ENCODE data around the gene LYZL2. TPM values are rescaled to one million over a fixed set of nuclear protein-coding genes. Genes with fewer than 3 reads are reported as not detected.

The LYZL2 gene
- total RNA-seq, 1 donor from 2014 or later: not detected

DNA sequence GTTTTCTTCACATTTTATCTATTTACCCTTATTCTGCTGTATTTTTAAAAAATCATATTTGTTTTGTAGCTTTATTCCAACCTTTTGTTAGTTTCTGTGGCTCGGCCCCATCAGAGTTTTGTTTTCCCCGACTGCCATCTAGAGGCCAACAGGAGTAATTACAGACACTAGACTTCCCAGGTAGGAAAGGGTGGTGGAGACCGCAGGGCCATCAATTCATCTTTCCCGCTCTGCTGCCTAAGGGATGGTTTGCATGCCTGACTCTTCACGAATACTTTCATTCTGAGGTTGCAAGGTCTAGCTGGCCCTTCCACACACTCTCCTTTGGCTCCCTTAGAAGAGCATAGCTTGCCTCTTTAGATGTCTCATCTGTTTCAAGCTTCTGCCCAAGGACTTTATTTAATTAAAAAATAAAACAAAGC lies 38.3 kb downstream of the LYZL2 start:
- DNase-seq: peak; percentile 39

DNA sequence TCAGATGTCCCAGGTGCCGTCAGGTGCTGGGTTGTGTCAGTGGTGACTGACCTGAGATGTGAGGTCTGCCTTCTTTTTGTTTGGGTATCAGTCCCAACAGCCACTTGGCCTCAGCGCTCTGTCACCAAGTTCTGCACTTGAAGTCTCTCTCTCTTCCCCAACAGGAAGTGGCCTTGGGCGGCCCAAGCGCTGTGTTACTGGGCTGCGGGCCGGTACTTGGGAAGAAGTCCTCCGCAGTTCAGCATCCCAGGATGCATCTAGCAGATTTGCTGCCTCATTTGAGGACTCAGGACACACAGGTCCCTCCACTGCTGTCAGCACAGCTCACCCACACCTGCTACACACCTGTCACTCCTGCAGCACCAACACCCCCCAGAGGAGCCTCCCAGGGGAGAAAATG lies 40.1 kb downstream of the LYZL2 start:
- no peak for DNase-seq

DNA sequence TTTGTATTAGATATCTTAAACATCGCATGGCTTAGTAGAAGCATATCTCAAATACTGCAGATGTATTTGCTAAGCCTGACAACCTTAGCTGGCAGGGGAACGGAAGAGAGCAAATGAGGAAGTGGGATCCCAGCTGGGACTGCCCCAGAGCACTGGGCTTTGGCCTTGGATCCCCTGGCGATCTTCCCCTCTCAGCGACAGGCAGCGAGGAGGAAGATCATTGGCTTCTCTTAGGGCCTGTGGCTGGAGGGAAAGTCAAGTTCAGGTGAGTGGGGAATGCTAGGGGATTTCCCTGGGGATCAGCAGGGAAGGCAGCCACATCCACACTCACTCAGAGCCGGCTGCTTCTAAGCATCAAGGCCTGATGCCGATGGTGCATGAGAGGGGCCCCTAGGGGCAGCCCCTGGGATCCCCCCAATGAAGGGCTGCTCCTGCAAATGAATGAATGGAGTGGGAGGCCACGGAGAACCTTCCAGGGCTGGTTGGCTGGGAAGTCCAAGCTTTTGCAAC lies 42.0 kb downstream of the LYZL2 start:
- no peak for DNase-seq

DNA sequence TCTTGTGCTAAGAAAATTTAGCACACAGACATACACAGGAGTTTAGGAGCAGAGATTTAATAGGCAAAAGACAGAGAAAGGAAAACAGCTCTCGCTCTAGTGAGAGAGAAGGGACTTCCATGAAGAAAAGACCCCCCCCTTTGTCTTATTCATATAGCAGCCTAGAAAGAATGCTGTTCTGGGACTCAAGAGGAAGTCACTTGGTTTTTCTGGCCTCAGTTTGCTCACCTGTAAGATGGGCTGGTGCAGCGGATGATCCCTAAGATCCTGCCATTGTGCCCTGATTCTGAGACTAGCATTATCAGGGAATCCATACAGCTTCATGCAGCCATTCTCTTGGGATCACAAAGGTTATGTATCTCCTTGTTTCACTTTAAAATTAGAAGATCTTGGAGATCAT lies 42.7 kb downstream of the LYZL2 start:
- no peak for DNase-seq

DNA sequence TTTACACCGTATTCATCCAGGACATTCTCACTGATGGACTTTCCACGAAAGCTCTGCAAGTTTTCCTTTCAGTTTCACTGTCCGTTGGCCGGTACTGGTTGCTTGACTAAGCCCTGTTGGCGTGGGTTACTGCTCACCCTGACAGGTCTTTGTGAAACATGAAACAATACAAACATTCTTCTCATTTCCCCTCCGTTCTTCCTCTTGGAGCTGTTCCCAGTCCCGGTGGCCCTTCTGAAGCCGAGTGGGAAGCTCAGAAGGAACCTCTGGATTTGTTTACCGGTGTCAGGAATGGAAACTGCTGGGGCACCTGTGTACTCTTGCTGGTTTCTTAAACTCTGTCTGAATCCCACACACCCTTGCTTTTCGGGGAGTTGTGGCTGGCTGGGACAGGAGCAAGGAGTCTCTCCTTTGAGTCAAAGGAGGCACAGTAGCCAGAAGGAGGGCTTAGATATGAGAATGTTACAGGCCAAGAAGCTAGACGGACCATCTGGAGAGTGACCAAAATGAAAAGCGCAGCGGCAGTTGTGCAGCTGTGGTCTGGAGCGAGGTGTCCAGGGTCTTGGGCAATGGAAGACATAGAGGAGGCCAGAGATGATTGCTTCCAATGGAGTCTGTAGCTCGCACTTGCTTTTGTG lies 45.7 kb downstream of the LYZL2 start:
- DNase-seq: peak; percentile 44

DNA sequence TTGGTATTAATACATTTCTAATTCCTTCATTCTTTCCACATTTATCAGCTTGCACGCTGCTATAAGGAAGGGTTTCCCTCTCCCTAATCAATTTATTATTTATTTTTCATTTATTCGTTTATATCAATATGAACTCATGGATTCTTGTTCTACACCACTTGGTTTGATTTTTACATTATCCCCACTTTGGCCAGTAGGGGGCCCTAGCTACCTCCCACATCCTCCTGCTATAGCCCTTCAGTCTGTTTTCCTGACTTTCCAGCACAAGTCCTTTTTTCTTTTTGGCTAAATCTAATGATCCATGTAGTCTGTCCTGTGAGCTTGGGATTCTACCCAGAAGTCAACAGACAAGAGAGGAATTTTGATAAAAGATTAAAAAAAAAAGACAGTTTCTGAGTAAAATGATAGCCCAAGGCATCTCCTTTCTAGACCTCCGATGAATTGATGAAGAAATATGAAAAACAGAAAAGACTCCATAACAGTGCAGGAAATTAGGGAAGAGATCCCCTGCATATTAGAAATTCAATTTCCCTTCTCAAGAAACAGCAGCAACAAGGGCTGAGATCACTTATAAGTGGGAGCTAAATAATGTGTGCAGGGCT lies 47.7 kb downstream of the LYZL2 start:
- DNase-seq: no peak

DNA sequence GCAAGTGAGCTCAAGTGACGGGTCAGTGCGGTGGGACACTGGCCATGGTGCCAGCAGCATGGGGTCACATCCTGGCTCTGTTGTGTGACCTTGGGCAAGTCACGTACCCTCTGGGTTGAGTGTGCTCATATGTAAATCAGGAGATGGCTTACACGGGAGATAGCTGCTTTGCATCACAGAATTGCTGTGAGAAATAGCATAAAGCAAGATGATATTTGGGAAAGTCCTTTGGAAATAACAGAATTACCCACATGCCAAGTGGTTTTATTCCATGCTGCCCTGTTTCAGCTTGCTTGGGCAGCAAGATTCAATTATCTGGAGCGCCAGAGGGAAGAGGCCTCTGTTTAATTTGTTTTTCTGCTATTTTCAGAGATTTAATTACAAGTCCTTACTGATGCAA lies 48.9 kb downstream of the LYZL2 start:
- no peak for DNase-seq

DNA sequence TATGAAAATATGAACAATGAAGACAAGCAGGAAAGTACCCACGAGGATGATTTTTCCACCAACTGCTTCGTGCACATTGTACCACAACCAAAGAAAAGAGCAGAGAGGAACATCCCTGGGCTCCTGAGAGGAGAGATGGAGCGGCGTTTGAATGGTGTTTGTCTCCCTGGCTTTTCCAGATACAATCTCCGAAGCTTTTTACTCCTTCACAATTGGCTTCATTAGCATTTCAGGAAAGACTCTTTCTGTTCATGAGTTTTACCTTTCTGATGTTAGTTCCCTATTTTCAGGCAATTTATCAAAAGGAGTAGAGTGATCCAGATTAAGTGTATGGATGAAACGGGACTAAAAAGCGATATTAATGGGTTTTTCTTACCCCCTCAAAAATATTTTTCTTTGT lies 49.3 kb downstream of the LYZL2 start:
- DNase-seq: no peak

DNA sequence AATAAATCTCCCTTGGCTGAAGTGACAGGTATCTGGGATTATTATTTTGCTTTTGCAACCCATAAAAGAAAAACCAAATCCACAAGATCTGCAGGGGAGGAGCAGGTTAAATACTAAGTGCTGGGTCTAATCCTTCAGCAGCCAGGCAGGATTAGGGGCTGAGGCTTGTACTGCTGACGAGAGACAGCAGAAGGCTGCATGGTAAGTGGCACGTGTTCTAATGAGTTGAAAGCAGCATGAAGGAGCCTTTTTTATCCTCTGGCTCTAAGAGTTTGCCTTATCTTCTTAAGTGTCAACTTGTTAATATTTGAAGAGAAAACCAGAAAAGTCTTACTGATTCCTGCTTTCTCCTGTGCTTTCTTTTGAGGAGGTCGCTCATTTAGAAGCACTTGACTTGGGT lies 50.0 kb downstream of the LYZL2 start:
- no peak for DNase-seq

DNA sequence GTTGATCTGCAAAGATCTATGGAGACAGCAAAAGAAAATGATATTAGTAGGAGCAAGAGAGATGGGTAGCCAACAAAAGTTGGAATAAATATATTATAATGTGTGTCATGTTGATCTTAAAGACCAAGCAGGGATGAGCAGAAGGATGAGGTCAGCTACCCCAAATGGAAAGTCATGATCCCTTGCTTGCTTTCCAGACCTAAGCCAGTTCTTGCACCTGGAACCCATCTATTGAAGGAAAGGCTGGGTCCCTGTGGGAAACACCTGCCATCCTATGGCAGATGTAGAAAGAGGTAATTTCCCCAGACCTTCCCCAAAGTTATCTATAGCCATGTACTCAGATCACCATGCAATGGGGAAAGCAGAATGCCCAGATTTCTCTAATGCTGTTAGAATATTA lies 52.5 kb downstream of the LYZL2 start:
- DNase-seq: peak; percentile 32

DNA sequence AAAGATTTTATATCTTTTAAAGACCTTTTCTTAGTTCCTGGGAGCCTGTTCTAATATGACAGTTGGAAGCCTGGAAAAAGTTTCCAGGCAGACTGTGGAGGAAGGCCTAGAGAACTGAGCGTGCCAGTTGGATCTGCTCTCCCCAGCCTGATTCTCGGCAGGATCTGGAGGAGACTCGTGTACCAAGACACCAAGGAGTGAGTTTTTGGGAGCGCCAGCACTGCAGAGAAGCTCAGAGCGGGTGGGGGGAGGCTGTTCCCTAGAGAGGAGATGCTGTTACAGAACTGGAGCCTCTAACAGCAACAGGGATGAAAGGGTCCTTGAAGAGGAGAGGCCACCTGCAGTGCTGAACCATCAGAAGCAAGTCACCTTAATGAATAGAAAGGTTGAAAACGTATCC lies 52.9 kb downstream of the LYZL2 start:
- DNase-seq: no peak

DNA sequence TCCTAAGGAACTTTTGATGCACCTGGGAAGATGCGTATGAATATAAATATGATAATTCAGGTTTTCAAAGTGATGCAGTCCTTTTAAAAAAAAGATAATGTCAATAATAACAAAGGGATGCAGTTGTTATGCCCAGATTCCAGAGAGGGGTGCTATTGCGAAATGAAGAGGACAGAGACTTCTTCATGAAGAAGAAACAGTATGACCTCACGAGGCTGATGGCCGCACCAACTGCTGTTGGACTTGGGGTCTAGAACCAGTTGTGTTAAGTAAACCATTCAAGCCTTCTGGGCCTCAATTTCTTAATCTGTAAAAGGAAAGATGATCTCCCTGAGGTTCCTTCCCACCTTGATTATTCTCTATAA lies 55.1 kb downstream of the LYZL2 start:
- DNase-seq: no peak

DNA sequence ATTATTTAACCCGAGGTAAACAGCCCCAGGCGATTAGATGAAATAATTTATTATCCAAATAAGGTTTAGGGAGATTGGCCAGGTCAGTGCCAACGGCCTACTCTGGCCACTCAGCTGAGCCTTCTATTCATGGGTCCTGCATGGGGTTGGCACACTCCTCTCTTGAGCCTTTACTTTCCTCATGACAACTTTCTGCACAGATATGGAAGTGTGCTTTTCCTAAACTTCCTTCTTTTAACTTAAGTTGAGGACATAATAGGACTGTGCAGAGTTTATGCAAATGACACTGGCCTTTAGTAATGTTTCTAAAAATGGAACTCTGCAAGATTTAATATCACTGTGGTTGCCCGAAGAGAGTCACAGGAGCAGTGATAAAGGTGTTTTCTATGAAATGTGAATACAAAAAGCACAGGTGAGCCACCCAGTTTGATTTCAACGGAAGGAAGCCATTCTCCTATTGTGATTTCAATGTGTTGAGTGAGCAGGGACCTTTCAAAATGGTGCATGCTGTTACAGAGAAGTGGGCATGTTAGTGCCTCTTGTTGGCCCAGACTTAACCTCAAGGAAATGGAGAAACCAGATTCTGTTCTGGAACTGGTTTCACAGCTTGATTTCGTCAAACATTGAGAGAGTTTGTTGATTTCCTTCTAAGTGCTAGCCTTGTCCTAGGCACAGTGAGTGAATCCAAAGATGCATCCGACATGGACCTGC lies 55.7 kb downstream of the LYZL2 start:
- no peak for DNase-seq

DNA sequence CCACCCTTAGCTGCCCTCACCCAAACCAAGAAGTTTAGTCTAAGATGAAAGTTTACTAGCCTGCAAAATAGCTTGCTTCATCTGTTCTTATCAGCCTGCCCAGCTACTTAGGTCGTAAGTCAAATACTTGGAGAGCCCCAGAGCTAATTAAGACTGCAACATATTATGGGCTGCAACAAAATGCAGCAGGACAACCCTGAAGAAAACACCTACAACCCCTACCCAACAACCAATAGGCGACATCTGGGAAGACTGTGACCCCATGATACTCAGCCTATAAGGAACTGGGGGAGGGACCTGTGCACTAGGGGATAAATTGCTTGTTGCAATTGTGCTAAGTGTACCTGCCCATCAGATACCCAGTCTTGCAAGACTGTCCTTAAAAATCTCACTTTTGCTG lies 64.1 kb downstream of the LYZL2 start:
- no peak for DNase-seq

DNA sequence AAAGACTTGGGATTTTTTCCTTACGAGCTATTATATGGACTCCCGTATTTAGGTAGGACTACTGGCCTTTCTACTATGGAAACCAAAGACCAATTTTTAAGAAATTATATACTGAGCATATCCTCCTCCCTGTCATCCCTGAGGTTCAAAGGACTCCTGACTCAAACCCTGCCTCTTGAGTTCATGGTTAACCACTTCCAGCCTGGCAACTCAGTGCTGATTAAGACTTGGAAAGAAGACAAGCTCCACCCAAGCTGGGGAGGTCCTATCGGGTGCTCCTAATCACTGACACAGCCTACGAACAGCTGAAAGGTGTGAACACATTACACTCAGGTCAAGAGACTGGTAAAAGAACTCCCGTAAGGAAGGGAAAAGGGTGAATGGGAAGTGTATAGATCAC lies 66.8 kb downstream of the LYZL2 start:
- DNase-seq: no peak

Other genes starting within 250 kb of the LYZL2 start
- gene MAP3K8, start 195.6 kb downstream of the LYZL2 start, total RNA-seq: 25.5 TPM